Omental fat pad (tissue), 4 donors: ENCODE data around the gene GRM8. TPM values are rescaled to one million over a fixed set of nuclear protein-coding genes. Genes with fewer than 3 reads are reported as not detected.

ENCODE experiments used
- ATAC-seq: fragments of 150-250 bp; one replicate; pipeline ENCODE4 v1.9.1; 2016; ENCODE audit warnings: mild to moderate bottlenecking, moderate library complexity; ENCODE audit not compliant: low FRiP score
- DNase-seq: peaks from one replicate; pipeline ENCODE4 v3.0.0-alpha.2; 2019; ENCODE audit warnings: low spot score
- total RNA-seq, 4 donors: library from RNA; depleted of rRNA; stranded (reverse); fragments of >200 nt; gene quantifications; one replicate each; pipeline ENCODE4 v1.1.0, GENCODE V29; 2016
- TF ChIP-seq, protein P1 (sequence below), 3 donors: fragments of 450-650 bp; IDR thresholded peaks; one replicate each; pipeline ENCODE4 v1.5.1; 2016 to 2017; ENCODE audit warnings: antibody characterized with exemption in 3 of 3, mild to moderate bottlenecking in 3 of 3, moderate library complexity in 2 of 3

GRM8 gene
- total RNA-seq, 4 donors from 2014 or later = not detected

DNA sequence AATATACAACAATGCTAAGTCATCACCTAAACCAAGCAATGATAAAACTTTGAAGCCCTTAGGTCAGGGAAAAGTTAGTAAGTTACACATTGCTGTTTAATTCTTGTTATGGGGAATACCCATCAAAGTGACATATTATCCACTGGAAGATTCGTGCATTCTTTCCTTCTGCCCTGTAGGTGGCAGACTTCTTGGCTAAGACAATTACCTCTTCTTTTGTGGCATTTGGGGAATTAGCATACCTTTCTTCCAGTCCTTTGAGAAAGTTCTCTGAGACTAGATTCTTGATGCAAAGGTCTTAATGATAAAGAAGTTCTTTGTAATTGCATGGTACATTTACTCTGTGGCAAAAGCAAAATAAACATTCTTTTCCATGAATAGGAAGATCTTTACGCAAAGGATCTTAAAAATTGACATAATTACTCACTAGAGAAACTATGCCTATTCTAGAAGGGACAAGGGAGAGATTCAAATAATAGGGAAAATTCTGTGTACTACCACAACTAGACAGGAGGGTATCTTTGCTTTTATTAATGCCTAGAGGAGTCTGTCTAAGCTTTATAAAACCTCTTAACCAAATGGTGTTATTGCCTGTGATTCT is 395.9 kb downstream of the GRM8 start:
- TF ChIP-seq, protein P1, sequence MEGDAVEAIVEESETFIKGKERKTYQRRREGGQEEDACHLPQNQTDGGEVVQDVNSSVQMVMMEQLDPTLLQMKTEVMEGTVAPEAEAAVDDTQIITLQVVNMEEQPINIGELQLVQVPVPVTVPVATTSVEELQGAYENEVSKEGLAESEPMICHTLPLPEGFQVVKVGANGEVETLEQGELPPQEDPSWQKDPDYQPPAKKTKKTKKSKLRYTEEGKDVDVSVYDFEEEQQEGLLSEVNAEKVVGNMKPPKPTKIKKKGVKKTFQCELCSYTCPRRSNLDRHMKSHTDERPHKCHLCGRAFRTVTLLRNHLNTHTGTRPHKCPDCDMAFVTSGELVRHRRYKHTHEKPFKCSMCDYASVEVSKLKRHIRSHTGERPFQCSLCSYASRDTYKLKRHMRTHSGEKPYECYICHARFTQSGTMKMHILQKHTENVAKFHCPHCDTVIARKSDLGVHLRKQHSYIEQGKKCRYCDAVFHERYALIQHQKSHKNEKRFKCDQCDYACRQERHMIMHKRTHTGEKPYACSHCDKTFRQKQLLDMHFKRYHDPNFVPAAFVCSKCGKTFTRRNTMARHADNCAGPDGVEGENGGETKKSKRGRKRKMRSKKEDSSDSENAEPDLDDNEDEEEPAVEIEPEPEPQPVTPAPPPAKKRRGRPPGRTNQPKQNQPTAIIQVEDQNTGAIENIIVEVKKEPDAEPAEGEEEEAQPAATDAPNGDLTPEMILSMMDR (IDR thresholded peaks at IDR 0.05) = no peak
- DNase-seq (no peak), ATAC-seq (no peak)

DNA sequence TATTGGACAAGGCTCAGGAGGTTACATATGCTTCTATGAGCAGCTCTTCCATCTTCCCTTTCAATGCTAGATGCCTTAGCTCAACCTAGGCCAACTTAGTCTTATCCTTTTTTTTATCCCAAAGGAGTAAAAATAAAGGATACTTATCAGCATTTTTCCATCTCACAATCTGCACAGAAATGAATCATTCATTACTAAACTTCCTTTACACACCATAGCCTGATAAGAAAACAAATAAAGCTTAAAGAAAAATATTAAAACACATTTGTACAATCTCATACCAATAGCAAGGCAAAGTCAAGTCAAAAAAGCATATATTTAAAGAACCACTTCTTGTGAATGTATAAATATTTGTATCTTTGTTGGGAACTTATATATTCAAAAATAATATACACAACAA is 407.4 kb downstream of the GRM8 start:
- no peak for ATAC-seq
- DNase-seq = no peak
- TF ChIP-seq, protein P1 (IDR thresholded peaks at IDR 0.05) = no peak

DNA sequence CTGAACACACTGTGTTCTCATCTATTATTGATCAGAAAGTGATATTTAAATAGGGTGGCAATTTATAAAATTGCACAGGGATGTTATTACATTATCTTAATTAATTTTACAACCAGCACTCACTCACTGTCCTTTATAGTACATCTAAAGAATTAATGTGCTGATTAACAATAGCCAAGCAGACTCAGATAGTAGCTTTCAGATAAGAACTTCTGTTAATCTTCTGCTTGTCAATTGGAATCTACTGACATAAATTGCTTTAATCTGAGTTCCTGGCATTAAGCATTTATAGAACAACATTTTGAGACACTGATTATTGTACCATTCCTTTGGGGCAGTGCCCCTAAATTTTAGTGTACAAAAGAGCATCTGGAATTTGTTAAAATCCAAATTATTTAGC is 408.9 kb downstream of the GRM8 start:
- DNase-seq (no peak), ATAC-seq (no peak)
- TF ChIP-seq, protein P1 (IDR thresholded peaks at IDR 0.05) = no peak

DNA sequence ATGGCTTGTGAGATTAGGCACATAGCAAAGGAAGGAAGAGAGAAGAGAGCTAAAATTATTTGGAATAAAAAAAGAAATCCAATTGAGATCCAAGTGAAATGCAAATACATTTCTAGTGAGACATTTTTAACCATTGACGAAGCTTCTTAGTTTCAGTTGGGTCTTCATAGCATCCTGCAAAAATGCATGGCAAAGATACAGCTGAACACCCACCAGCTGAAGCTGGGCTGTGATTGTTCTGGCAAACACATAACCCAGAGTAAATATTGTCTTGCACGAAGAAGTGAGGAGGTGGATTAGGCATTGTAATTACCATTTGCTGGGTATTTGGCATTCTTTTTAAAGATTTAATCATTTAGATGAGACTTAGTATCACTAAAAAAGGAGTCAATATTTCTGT is 409.4 kb downstream of the GRM8 start:
- TF ChIP-seq, protein P1 (IDR thresholded peaks at IDR 0.05) = no peak
- ATAC-seq (no peak), DNase-seq (no peak)

DNA sequence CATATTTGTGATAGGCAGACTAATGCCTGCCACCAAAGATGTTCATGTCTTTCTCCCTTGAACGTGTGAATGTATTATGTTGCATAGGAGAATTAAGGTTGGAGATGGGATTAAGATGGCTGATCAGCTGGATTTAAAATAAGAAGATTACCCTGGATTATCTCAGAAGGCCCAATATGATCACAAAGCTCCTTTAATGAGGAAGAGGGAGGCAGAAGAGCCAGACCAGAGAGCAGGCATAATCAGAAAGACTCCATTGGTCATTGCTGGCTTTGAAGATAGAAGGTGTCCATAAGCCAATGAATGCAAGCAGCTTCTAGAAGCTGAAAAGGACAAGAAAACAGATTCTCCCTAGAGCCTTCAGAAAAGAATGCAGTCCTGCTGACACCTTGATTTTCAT is 410.3 kb downstream of the GRM8 start:
- TF ChIP-seq, protein P1 (IDR thresholded peaks at IDR 0.05) = no peak
- DNase-seq (no peak), ATAC-seq (no peak)

DNA sequence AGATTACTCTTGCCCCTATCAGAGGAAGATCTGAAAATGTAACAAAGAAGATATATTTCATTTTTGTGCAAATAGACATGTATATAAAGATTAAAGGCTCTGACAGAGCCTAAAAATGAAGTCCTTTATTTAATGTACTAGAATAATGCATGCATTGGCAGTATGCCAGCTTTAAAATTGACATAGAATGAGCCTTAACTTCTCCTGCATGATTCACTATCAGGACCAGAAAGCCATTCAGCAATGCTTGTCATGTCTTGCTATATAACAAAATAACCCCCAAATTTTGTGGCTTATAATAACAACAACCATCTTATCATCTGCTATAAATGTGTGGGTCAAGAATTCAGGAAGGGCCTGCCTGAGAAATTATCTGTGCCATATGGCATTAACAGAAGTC is 411.9 kb downstream of the GRM8 start:
- TF ChIP-seq, protein P1 (IDR thresholded peaks at IDR 0.05) = no peak
- ATAC-seq = no peak
- DNase-seq = no peak

DNA sequence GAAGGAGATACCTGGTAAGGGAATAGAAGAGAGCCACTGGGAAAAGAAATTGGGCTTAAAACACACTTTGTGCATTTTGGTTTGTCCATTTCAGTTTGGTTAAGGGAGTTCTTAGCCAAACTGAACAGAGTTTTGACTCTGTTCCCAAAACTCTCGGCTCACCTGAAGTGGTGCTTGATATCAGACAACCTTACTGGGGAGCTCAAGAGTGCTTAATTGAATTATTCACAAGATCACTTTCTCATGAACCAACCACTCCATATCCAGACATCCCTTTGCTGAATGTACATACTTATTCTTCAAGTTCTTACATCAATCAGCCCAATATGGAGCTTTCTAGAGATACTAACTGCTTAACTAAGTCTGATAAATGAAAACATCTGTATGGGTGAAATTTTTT is 413.1 kb downstream of the GRM8 start:
- TF ChIP-seq, protein P1 (IDR thresholded peaks at IDR 0.05) = no peak
- DNase-seq (no peak), ATAC-seq (no peak)
